Nephron progenitor cell (in vitro differentiated cells): ENCODE measurements around the gene CHADL.
A peak's percentile ranks its signal among the peaks of the same experiment; 100 is the strongest.

ENCODE experiments used
- DNase-seq: peaks from one replicate; pipeline ENCODE4 v3.0.0; 2021
- H3K27ac Mint-ChIP-seq: 2 replicates; pipeline ENCODE4 v1.8.0; 2021; ENCODE audit warnings: mild to moderate bottlenecking, moderate library complexity, mixed read lengths
- H3K27me3 Mint-ChIP-seq: 2 replicates; pipeline ENCODE4 v1.8.0; 2021; ENCODE audit warnings: mild to moderate bottlenecking, low read depth, mixed read lengths; ENCODE audit not compliant: poor library complexity
- H3K36me3 Mint-ChIP-seq: 2 replicates; pipeline ENCODE4 v1.8.0; 2021; ENCODE audit warnings: low read depth, mixed read lengths
- H3K4me1 Mint-ChIP-seq: 2 replicates; pipeline ENCODE4 v1.8.0; 2021; ENCODE audit warnings: mixed read lengths
- H3K4me3 Mint-ChIP-seq: 2 replicates; pipeline ENCODE4 v1.8.0; 2021; ENCODE audit warnings: mild to moderate bottlenecking, moderate library complexity, mixed read lengths
- H3K9me3 Mint-ChIP-seq: 2 replicates; pipeline ENCODE4 v1.8.0; 2021; ENCODE audit warnings: mild to moderate bottlenecking, moderate library complexity, mixed read lengths
- TF ChIP-seq, protein P1 (sequence below): fragments of 200-600 bp; sonication (generic); IDR thresholded peaks from 2 replicates; pipeline ENCODE4 v1.5.0; 2021; ENCODE audit warnings: antibody characterized with exemption

The CHADL gene

GRCh38 chr22:41217553-41218157 is 23.1 kb downstream of the CHADL start:
- H3K9me3 Mint-ChIP-seq = peaks cover 16% of the 10 kb centered on the region
- no peaks in the 10 kb centered on the region for H3K27me3 Mint-ChIP-seq
- TF ChIP-seq, protein P1, sequence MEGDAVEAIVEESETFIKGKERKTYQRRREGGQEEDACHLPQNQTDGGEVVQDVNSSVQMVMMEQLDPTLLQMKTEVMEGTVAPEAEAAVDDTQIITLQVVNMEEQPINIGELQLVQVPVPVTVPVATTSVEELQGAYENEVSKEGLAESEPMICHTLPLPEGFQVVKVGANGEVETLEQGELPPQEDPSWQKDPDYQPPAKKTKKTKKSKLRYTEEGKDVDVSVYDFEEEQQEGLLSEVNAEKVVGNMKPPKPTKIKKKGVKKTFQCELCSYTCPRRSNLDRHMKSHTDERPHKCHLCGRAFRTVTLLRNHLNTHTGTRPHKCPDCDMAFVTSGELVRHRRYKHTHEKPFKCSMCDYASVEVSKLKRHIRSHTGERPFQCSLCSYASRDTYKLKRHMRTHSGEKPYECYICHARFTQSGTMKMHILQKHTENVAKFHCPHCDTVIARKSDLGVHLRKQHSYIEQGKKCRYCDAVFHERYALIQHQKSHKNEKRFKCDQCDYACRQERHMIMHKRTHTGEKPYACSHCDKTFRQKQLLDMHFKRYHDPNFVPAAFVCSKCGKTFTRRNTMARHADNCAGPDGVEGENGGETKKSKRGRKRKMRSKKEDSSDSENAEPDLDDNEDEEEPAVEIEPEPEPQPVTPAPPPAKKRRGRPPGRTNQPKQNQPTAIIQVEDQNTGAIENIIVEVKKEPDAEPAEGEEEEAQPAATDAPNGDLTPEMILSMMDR = no peak
- H3K36me3 Mint-ChIP-seq = peaks cover 75% of the 10 kb centered on the region
- H3K4me3 Mint-ChIP-seq = no peak overlapping the region
- H3K4me1 Mint-ChIP-seq = peaks cover 11% of the 10 kb centered on the region
- DNase-seq = no peak
- peak overlapping the region; percentile 68 for H3K27ac Mint-ChIP-seq

GRCh38 chr22:41216984-41217383 is 23.7 kb downstream of the CHADL start:
- DNase-seq = no peak
- Mint-ChIP-seq H3K36me3 (peaks cover 81% of the 10 kb centered on the region), H3K27ac (no peak overlapping the region), H3K4me1 (peaks cover 11% of the 10 kb centered on the region), H3K4me3 (no peak overlapping the region), H3K27me3 (no peaks in the 10 kb centered on the region), H3K9me3 (peaks cover 19% of the 10 kb centered on the region)
- TF ChIP-seq, protein P1 = no peak

GRCh38 chr22:41215926-41216325 is 24.8 kb downstream of the CHADL start:
- Mint-ChIP-seq H3K27me3 (no peaks in the 10 kb centered on the region), H3K27ac (no peak overlapping the region), H3K4me1 (peaks cover 11% of the 10 kb centered on the region), H3K4me3 (no peak overlapping the region), H3K36me3 (peaks cover 80% of the 10 kb centered on the region), H3K9me3 (peaks cover 20% of the 10 kb centered on the region)
- TF ChIP-seq, protein P1 = no peak
- DNase-seq = no peak

GRCh38 chr22:41215409-41215808 is 25.3 kb downstream of the CHADL start:
- Mint-ChIP-seq H3K4me1 (peaks cover 11% of the 10 kb centered on the region), H3K27me3 (no peaks in the 10 kb centered on the region), H3K27ac (no peak overlapping the region), H3K36me3 (peaks cover 81% of the 10 kb centered on the region), H3K9me3 (peaks cover 20% of the 10 kb centered on the region), H3K4me3 (no peak overlapping the region)
- TF ChIP-seq, protein P1 = no peak
- no peak for DNase-seq

DNA sequence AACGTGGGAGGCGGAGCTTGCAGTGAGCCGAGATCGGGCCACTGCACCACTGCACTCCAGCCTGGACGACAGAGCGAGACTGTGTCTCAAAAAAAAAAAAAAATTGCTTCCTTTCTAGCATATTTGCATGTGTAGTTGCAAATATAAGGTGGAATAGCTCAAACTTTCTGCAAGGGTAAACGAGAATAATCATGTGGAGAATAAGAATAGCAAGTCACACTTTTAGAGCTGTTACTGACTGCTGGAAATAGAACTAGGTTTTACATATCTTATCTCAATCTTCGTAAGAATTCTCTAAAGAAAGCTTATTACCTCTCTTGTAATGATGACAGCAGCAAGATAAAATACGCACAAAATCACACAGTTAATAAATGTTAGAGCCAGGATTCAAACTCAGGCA is 34.0 kb downstream of the CHADL start:
- H3K4me3 Mint-ChIP-seq = peak overlapping the region; percentile 74
- H3K27ac Mint-ChIP-seq = no peak overlapping the region
- no peaks in the 10 kb centered on the region for H3K9me3 Mint-ChIP-seq
- TF ChIP-seq, protein P1 = no peak
- peaks cover 25% of the 10 kb centered on the region for H3K36me3 Mint-ChIP-seq
- peaks cover 31% of the 10 kb centered on the region for H3K27me3 Mint-ChIP-seq
- no peak for DNase-seq
- peaks cover 17% of the 10 kb centered on the region for H3K4me1 Mint-ChIP-seq
